HepG2 (cell line): ENCODE data around the gene MAGT1. TPM values are rescaled to one million over a fixed set of nuclear protein-coding genes. Genes with fewer than 3 reads are reported as not detected.

Source experiments
- BHLHE40 ChIP-seq: IDR thresholded peaks from 2 replicates; pipeline ENCODE4 v1.6.1; 2011; ENCODE audit warnings: low read length, improper control_type of control experiment
- CEBPG ChIP-seq: IDR thresholded peaks from 2 replicates; pipeline ENCODE4 v1.6.1; 2016
- CREB1 ChIP-seq, 2 experiments: fragments of 450-650 bp in 1 of 2; IDR thresholded peaks; 2 replicates each; pipeline ENCODE4 v1.6.1; 2016 to 2017; ENCODE audit warnings: control low read depth in 1 of 2, mild to moderate bottlenecking in 1 of 2, missing compliant biosample characterization in 1 of 2, missing genetic modification characterization in 1 of 2
- GPN1 ChIP-seq: sonication (generic); formaldehyde crosslinking; IDR thresholded peaks from 2 replicates; pipeline ENCODE4 v1.5.1; 2020; ENCODE audit warnings: missing genetic modification reagents, borderline replicate concordance
- HES4 ChIP-seq: sonication (generic); formaldehyde crosslinking; IDR thresholded peaks from 2 replicates; pipeline ENCODE4 v1.9.0; 2021; ENCODE audit warnings: mild to moderate bottlenecking, missing genetic modification reagents, borderline replicate concordance
- IKZF4 ChIP-seq: sonication (generic); formaldehyde crosslinking; IDR thresholded peaks from 2 replicates; pipeline ENCODE4 v1.5.1; 2020; ENCODE audit warnings: borderline replicate concordance, mild to moderate bottlenecking, low read depth, missing genetic modification reagents; ENCODE audit errors: not compliant biosample characterization
- PHF8 ChIP-seq: sonication (generic); formaldehyde crosslinking; IDR thresholded peaks from 2 replicates; pipeline ENCODE4 v1.5.0; 2020; ENCODE audit warnings: missing genetic modification reagents
- ZNF296 ChIP-seq: sonication (generic); formaldehyde crosslinking; conservative IDR thresholded peaks from 2 replicates; pipeline ENCODE4 v1.5.0; 2020; ENCODE audit warnings: mild to moderate bottlenecking, missing genetic modification reagents
- ZNF335 ChIP-seq: sonication (generic); formaldehyde crosslinking; IDR thresholded peaks from 2 replicates; pipeline ENCODE4 v1.4.0; 2020; ENCODE audit warnings: missing genetic modification reagents
- ZNF382 ChIP-seq: sonication (generic); formaldehyde crosslinking; IDR thresholded peaks from 2 replicates; pipeline ENCODE4 v1.5.0; 2020; ENCODE audit warnings: missing genetic modification reagents, mild to moderate bottlenecking, borderline replicate concordance
- ZNF512 ChIP-seq: sonication (generic); formaldehyde crosslinking; IDR thresholded peaks from 2 replicates; pipeline ENCODE4 v1.4.0; 2020; ENCODE audit warnings: mild to moderate bottlenecking, missing genetic modification reagents
- ZNF543 ChIP-seq: sonication (generic); formaldehyde crosslinking; IDR thresholded peaks from 2 replicates; pipeline ENCODE4 v1.4.0; 2020; ENCODE audit warnings: mild to moderate bottlenecking, missing genetic modification reagents
- ZNF761 ChIP-seq: sonication (generic); formaldehyde crosslinking; conservative IDR thresholded peaks from 2 replicates; pipeline ENCODE4 v1.4.0; 2020; ENCODE audit warnings: mild to moderate bottlenecking, missing genetic modification reagents
- ZNF780A ChIP-seq: sonication (generic); formaldehyde crosslinking; IDR thresholded peaks from 2 replicates; pipeline ENCODE4 v1.8.0; 2022; ENCODE audit warnings: mild to moderate bottlenecking, missing genetic modification reagents, moderate library complexity
- ZNF883 ChIP-seq: sonication (generic); formaldehyde crosslinking; IDR thresholded peaks from 2 replicates; pipeline ENCODE4 v1.5.1; 2020; ENCODE audit warnings: mild to moderate bottlenecking, missing genetic modification reagents; ENCODE audit errors: not compliant biosample characterization
- polyA plus RNA-seq, 8 experiments: library from polyadenylated mRNA; depleted of rRNA in 3 of 8; stranded (reverse) in 7 of 8; unstranded in 1 of 8; fragments of >200 nt; fragmentation: Illumina TruSeq in 4 of 8; extraction: Trizol in 4 of 8; gene quantifications; 2 replicates each; pipeline versions ENCODE4 v1.2.1 to v1.2.3, GENCODE V29; 2011 to 2016; ENCODE audit warnings: low read depth in 4 of 8, missing spikeins in 1 of 8, mixed read lengths in 1 of 8; ENCODE audit not compliant: insufficient read depth in 1 of 8
- total RNA-seq, 5 experiments: library from RNA; depleted of rRNA; stranded (reverse); fragments of >200 nt; fragmentation: Illumina TruSeq; extraction: Trizol; gene quantifications; 2 replicates each; pipeline ENCODE4 v1.2.3, GENCODE V29; 2016; ENCODE audit warnings: low read depth in 1 of 5
- TF ChIP-seq, protein P1 (sequence below): sonication (generic); formaldehyde crosslinking; IDR thresholded peaks from 2 replicates; pipeline ENCODE4 v1.5.1; 2020; ENCODE audit warnings: missing genetic modification reagents, mild to moderate bottlenecking, borderline replicate concordance
- TF ChIP-seq, protein P2 (sequence below): sonication (generic); formaldehyde crosslinking; IDR thresholded peaks from 2 replicates; pipeline ENCODE4 v1.4.0; 2020; ENCODE audit warnings: low read depth, missing genetic modification reagents

Gene MAGT1
- total and polyA plus RNA-seq, 2 of the 13 experiments (the other 11 are each of a cell fraction or from before 2014, with no cell fraction given), result 38.0 to 75.0 TPM

GRCh38 chrX:77910108-77910840 is 15.0 kb upstream of the MAGT1 start, which contains the start of gene ATP7A (continued):
- TF ChIP-seq, protein P1, sequence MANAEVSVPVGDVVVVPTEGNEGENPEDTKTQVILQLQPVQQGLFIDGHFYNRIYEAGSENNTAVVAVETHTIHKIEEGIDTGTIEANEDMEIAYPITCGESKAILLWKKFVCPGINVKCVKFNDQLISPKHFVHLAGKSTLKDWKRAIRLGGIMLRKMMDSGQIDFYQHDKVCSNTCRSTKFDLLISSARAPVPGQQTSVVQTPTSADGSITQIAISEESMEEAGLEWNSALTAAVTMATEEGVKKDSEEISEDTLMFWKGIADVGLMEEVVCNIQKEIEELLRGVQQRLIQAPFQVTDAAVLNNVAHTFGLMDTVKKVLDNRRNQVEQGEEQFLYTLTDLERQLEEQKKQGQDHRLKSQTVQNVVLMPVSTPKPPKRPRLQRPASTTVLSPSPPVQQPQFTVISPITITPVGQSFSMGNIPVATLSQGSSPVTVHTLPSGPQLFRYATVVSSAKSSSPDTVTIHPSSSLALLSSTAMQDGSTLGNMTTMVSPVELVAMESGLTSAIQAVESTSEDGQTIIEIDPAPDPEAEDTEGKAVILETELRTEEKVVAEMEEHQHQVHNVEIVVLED (CRISPR knock-in tag), result peak; percentile 21; the same call in 1 of the 2 replicates
- TF ChIP-seq ZNF761 (CRISPR knock-in tag) (no peak), ZNF780A (CRISPR knock-in tag) (no peak), PHF8 (CRISPR knock-in tag) (no peak), IKZF4 (no peak), CEBPG (CRISPR knock-in tag) (no peak), HES4 (no peak), GPN1 (no peak), ZNF296 (CRISPR knock-in tag) (no peak), ZNF512 (CRISPR knock-in tag) (no peak), ZNF335 (no peak), ZNF382 (CRISPR knock-in tag) (no peak), CREB1 (IDR thresholded peaks at IDR 0.05) (no peak), CREB1 (CRISPR knock-in tag; IDR thresholded peaks at IDR 0.05) (no peak), ZNF883 (CRISPR knock-in tag) (no peak), ZNF543 (CRISPR knock-in tag) (no peak), BHLHE40 (peak; percentile 94)
- TF ChIP-seq, protein P2, sequence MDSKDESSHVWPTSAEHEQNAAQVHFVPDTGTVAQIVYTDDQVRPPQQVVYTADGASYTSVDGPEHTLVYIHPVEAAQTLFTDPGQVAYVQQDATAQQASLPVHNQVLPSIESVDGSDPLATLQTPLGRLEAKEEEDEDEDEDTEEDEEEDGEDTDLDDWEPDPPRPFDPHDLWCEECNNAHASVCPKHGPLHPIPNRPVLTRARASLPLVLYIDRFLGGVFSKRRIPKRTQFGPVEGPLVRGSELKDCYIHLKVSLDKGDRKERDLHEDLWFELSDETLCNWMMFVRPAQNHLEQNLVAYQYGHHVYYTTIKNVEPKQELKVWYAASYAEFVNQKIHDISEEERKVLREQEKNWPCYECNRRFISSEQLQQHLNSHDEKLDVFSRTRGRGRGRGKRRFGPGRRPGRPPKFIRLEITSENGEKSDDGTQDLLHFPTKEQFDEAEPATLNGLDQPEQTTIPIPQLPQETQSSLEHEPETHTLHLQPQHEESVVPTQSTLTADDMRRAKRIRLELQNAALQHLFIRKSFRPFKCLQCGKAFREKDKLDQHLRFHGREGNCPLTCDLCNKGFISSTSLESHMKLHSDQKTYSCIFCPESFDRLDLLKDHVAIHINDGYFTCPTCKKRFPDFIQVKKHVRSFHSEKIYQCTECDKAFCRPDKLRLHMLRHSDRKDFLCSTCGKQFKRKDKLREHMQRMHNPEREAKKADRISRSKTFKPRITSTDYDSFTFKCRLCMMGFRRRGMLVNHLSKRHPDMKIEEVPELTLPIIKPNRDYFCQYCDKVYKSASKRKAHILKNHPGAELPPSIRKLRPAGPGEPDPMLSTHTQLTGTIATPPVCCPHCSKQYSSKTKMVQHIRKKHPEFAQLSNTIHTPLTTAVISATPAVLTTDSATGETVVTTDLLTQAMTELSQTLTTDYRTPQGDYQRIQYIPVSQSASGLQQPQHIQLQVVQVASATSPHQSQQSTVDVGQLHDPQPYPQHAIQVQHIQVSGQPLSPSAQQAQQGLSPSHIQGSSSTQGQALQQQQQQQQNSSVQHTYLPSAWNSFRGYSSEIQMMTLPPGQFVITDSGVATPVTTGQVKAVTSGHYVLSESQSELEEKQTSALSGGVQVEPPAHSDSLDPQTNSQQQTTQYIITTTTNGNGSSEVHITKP (CRISPR knock-in tag), result no peak
